ENCODE data around the gene UCK1. TPM values are rescaled to one million over a fixed set of nuclear protein-coding genes. Genes with fewer than 3 reads are reported as not detected.
"Not testable (repeated sequence)": the region's sequence is repeated elsewhere in the genome, so short reads cannot be mapped to it uniquely, and the experiment has no call there.

Gene UCK1
- total RNA-seq, 1 experiment from 2014 or later: 34.0 TPM

- DNase-seq (ENCODE audit: low spot score): no peak
Observed at GRCh38 chr9:131554087-131554842, 23.2 kb upstream of the UCK1 start.

GRCh38 chr9:131552030-131552429 is 21.0 kb upstream of the UCK1 start:
- no peak for DNase-seq (ENCODE audit: low spot score)

- DNase-seq (ENCODE audit: low spot score): not testable (repeated sequence)
Observed at GRCh38 chr9:131550465-131550864, 19.4 kb upstream of the UCK1 start.

- not testable (repeated sequence) for DNase-seq (ENCODE audit: low spot score)
Observed at GRCh38 chr9:131549186-131549585, 18.1 kb upstream of the UCK1 start.

GRCh38 chr9:131546336-131547084 is 15.4 kb upstream of the UCK1 start:
- peak; percentile 71 for DNase-seq (ENCODE audit: low spot score)

- DNase-seq (ENCODE audit: low spot score): no peak
Observed at GRCh38 chr9:131545786-131546335, 14.8 kb upstream of the UCK1 start.

- peak; percentile 97 for DNase-seq (ENCODE audit: low spot score)
Observed at GRCh38 chr9:131545003-131545785, 14.1 kb upstream of the UCK1 start, which contains the start of gene PRRT1B. Gene PRRT1B, plus strand, starts transcription at chr9:131545523. Its CDS starts 93 bp downstream, at chr9:131545616.

GRCh38 chr9:131543141-131543540 is 12.1 kb upstream of the UCK1 start:
- no peak for DNase-seq (ENCODE audit: low spot score)

GRCh38 chr9:131539223-131539923 is 8.3 kb upstream of the UCK1 start:
- DNase-seq (ENCODE audit: low spot score): no peak

- DNase-seq (ENCODE audit: low spot score): no peak
Observed at GRCh38 chr9:131537946-131538345, 6.9 kb upstream of the UCK1 start.

GRCh38 chr9:131534721-131535237 is 3.7 kb upstream of the UCK1 start:
- DNase-seq (ENCODE audit: low spot score): no peak

GRCh38 chr9:131530546-131530919 is 530 bp downstream of the UCK1 start:
- peak; percentile 57 for DNase-seq (ENCODE audit: low spot score)

GRCh38 chr9:131529597-131530545 is 1.2 kb downstream of the UCK1 start:
- no peak for DNase-seq (ENCODE audit: low spot score)

- no peak for DNase-seq (ENCODE audit: low spot score)
Observed at GRCh38 chr9:131528886-131529505, 2.1 kb downstream of the UCK1 start.

- no peak for DNase-seq (ENCODE audit: low spot score)
Observed at GRCh38 chr9:131528186-131528585, 2.9 kb downstream of the UCK1 start.

- no peak for DNase-seq (ENCODE audit: low spot score)
Observed at GRCh38 chr9:131525643-131526565, 5.2 kb downstream of the UCK1 start.

- no peak for DNase-seq (ENCODE audit: low spot score)
Observed at GRCh38 chr9:131524665-131525315, 6.3 kb downstream of the UCK1 start.

Data from HT-29 (cell line).